Activated CD4-positive, alpha-beta T cell treated with anti-CD3 and anti-CD28 coated beads, Interleukin-2, Interleukin-4, amounts not matched to agents 100 ng/mL and 50 ng/mL, durations not matched to agents 16 hours and 8 hours (primary cell): ENCODE measurements around the gene C1QTNF8.

Source experiments
- DNase-seq: peaks from one replicate; pipeline ENCODE4 v3.0.0-alpha.2; 2020; ENCODE audit warnings: low spot score

Gene C1QTNF8

DNA sequence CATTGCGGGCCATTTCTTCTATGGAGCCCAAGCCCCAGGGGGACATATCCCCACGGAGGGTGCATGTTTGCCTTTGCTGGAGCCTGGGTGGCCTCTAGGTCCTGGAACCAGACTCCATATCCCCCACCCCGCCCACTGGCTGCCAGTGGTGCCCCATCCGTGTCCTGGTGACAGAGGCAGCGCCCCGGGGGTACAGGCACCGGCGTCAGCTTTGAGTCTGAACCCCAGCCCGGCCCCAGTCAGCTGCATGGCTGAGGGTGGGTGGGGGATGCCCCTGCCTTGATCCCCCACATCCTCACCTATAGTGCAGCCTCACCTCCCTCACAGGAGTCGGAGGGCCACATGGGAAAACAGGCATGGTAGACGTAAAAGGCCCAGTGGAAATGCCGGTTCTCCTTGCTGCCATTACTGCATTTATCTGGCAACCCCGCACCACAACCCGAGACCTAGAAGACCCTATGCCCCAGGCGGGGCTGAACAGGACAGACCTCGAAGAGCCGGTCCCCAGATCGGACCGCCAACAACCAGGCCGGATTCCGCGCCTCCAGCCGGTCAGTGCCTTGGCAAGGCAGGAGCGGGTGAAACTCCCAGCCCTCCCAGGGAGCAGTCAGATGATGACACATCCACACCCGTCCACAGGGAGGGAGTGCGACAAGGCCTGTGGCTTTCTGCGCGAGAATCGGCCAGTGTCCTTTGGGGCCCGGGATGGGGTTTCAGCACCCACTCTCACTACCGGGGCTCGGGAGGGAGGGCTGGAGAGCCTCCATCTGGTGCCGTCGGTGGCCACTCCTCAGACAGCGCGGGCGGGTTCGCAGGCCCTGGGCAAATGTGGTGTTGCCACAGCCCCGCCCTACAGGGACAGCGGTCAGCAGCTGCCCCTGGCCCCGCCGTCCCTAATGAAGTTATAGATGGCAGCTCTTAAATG lies 35.4 kb downstream of the C1QTNF8 start:
- DNase-seq, result no peak

- no peak for DNase-seq
Measured at GRCh38 chr16:1059310-1059709, 36.7 kb downstream of the C1QTNF8 start.

- no peak for DNase-seq
Measured at GRCh38 chr16:1058216-1058615, 37.8 kb downstream of the C1QTNF8 start.

GRCh38 chr16:1057252-1057932 lies 38.7 kb downstream of the C1QTNF8 start:
- DNase-seq, result peak; percentile 52

GRCh38 chr16:1056196-1056595 lies 39.8 kb downstream of the C1QTNF8 start:
- DNase-seq, result no peak

DNA sequence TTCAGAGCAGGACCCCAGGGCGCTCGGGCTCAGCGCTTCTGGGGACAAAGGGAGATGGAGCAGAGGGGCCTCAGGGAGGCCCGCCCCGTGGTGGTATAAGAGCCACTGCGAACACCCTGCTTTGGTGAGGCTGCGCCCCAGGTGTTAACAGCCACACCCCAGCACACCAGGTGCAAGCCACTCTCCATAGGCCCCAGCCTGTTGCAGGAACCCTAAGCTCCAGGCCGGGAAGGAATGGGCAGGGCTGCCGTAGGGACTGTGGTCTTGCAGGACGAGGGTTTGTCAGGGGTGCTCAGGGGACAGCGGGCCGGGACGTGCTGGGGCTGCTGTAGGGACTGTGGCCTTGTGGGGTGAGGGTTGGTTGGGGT lies 40.5 kb downstream of the C1QTNF8 start:
- DNase-seq, result no peak

DNA sequence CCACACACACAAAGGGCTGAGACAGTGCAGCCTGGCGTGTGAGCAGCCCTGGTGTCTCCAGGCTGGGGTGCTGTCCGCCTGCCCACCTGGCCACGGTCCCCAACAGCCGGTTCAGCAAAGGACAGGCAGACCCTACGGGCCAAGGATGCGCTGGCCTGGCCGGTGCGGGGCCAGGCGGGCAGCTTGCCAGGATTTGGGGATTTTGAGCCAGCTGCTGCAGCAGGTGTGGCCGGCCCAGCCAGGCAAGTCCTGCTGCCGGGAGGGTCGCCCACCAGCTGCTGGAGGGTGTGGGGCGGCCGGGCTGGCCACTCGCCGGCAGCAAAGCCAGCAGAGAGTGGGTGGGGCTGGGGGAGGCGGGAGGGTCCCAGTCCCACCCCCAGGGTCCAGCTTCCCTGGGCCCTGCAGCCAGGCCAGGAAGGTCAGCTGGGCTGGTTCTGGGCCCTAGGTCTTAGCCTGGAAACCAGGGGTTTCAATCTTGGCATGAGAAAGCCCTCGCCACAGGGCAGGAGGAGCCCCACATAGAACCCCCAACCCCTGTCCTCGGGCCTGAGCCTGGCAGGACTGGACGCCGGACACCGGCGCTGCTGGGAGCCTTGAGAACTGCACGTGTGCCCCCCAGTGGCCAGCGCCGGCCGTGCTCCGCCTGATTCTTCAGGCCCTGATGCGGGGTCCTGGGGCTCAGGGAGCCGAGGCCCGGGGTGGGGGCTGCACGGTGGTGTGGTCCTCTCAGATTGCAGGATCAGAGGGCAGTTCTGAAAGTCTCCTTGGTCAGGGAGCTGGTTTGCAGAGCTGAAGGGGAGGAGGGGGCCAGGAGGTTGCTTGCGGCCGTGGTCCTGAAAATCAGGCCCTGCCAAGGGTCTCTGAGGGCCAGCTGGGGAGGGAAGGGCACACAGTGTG lies 41.1 kb downstream of the C1QTNF8 start:
- DNase-seq, result no peak

DNA sequence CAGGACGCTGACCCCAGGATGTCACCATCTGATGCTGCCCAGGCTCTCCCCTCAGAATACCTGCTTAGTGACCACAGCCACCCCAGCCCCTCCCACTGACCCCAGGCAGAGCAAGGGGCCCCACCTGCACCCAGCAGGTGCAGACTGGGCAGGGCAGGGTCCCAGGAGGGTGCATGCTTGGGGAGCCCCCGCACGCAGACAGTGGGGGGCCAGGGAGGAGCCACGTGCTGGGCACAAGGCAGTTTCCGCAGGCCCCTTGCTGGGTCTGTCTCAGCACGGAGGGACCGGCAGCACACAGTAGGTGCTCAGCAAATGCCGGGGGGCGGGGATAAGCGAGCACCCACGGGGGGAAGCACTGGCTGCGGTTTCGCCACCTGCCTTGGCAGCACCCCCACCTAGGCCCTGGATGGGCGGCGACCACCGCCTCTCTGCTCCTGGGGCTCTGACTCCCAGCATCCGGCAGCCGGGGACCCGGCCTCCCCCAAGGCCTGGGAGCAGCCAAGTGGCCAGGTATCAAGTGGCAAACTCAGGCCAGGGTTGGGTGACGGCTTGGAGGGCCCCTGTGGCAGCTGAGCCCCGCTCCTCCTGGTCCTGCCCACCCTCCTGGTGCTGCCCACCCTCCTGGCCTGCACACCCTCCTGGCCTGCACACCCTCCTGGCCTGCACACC lies 42.2 kb downstream of the C1QTNF8 start:
- DNase-seq, result no peak

DNA sequence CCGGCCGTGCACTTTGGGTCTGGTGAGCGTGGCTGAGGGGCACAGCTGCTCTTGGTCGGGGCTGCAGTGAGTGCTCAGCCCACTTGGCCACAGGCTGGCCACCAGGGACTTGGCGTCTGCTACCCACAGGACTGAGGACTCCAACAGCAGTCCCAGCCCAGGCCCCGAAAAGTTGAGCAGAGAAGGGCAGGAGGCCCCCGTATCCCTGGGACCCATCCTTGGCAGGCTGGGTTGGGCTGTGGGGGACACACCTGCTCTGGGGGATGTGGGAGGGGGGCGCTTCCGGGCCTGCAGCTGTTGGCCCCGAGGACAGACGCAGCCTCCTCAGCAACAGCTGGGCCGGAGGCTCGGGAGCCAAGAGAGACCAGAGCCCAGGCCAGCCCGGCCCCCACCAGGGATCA lies 42.9 kb downstream of the C1QTNF8 start:
- DNase-seq, result no peak

GRCh38 chr16:1052721-1053120 lies 43.3 kb downstream of the C1QTNF8 start:
- DNase-seq, result no peak

GRCh38 chr16:1051446-1051845 lies 44.6 kb downstream of the C1QTNF8 start:
- DNase-seq, result no peak

DNA sequence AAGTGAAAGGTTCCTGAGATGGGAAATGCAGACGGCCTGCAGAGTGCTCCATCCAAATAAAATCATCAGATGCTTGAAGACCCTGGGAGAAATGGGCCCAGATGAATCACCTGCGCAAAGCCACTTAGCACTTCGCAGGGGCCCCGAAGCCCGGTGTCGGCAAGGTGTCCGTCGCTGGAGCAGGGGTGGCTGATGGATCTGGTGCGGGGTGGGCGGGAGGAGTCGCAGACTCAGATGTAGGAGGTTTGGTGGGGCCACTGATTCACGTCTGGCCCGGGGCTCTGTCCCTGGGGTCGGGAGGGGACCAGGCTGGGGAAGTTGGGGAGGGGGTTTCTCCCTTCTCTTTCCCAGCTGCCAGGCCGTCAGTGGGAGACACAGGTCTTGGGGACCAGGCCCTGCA lies 45.1 kb downstream of the C1QTNF8 start:
- no peak for DNase-seq

DNA sequence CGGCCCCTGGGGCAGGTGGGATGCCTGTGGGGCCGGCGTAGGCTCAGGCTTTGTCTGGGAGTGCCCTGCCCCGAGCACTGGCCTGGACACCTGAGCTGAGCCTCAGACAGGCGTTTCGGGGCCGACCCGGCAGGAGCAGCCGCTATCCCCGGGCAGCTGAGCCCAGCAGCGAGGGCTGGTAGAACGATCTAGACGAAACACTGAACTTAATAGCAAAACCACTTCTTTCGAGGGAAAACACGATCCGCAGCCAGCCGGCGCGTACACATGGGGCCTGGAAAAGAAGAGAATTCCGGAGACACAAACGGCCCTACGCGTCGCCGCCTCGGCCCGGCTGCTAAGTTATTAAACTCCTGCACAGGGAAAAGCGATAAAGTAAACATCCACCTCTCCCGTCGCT lies 45.5 kb downstream of the C1QTNF8 start:
- no peak for DNase-seq

DNA sequence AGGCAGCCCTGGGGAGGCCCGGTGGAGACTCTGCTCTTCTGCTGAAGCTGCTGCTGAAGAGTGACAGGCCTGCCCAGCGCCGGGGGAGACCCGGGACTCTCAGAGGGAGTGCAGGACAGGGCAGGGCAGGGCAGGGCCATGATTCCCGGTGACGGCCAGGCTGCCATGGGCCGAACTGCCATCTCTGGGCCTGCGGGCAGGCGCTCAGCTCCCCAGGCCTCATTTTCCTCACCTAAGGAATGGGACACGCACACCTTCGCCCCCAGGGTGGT lies 46.1 kb downstream of the C1QTNF8 start:
- no peak for DNase-seq

- DNase-seq, result no peak
Measured at GRCh38 chr16:1049113-1049975, 46.7 kb downstream of the C1QTNF8 start.

GRCh38 chr16:1048442-1049112 lies 47.5 kb downstream of the C1QTNF8 start:
- no peak for DNase-seq

GRCh38 chr16:1047801-1048200 lies 48.2 kb downstream of the C1QTNF8 start:
- no peak for DNase-seq

GRCh38 chr16:1047123-1047522 lies 48.9 kb downstream of the C1QTNF8 start:
- no peak for DNase-seq

DNA sequence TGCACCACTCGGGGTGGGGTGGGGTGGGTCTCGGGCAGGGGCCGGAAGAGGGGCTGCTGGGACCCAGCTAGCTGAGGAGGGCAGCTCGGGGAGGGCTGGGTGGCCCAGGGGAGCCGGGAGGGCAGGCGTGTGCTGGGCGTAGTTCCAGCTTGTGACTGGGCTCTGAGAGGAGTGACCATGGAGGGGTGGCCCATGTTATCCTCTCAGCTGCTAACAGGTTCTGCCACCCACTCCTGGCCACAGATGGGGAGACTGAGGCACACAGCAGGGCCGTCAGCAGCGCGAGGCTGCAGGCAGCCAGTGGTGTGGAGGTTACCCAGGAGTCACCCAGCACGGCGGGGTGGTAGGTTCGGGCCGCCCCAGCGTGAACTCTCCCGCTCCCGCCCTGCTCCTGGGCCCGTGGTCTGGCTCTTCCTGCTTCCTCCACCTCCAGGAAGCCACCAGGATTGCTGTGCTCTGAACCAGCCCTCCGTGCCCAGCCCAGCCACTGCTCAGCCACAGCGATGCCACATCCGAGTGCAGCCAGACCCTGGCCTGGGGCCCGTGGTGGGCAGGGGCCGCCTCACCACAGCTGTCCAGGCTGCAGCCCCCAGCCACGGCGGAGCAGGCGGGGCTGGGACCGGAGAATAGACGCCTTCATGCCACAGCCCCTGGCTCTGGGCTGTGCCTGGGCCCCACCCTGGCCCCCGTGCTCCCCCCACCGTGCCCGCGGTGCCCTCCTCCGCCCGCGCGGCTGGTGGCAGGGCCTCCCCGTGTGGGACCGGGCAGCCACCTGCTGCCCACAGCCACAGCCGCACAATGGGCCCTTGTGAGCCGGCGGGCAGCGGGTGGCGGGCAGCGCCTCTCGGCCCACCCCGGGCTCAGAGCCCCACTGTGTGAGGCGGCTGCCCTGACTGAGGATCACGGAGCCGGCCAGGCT lies 49.8 kb downstream of the C1QTNF8 start:
- no peak for DNase-seq
